Neural cell (in vitro differentiated cells): Measurements from ENCODE around the gene CNNM2. TPM values are rescaled to one million over a fixed set of nuclear protein-coding genes. Genes with fewer than 3 reads are reported as not detected.

Experiments
- H2AFZ ChIP-seq: fragments of 200-600, 300-800 bp; sonication (generic), shearing (Covaris generic); 2 replicates; pipeline ENCODE4 v1.6.0; 2014; ENCODE audit warnings: low read depth, mild to moderate bottlenecking, antibody characterized with exemption, low read length, moderate library complexity
- H3F3A ChIP-seq: fragments of 200-600 bp; shearing (Covaris generic); 2 replicates; pipeline ENCODE4 v1.6.1; 2016; ENCODE audit warnings: mild to moderate bottlenecking, moderate library complexity, mixed read lengths, antibody characterized with exemption, low read length; ENCODE audit not compliant: insufficient read depth, poor library complexity, severe bottlenecking
- H3K27ac ChIP-seq: fragments of 200-600, 300-800 bp; sonication (generic), shearing (Covaris generic); 2 replicates; pipeline ENCODE4 v1.5.1; 2014; ENCODE audit warnings: mild to moderate bottlenecking, low read length, moderate library complexity
- H3K27me3 ChIP-seq: fragments of 300-800, 200-600 bp; sonication (generic), shearing (Covaris generic); 2 replicates; pipeline ENCODE4 v1.6.0; 2014; ENCODE audit warnings: mild to moderate bottlenecking, low read depth, low read length, moderate library complexity; ENCODE audit not compliant: insufficient read depth
- H3K36me3 ChIP-seq: fragments of 300-800, 200-600 bp; sonication (generic), shearing (Covaris generic); 2 replicates; pipeline ENCODE4 v1.5.1; 2014; ENCODE audit warnings: mild to moderate bottlenecking, antibody characterized with exemption, low read length, moderate library complexity; ENCODE audit not compliant: insufficient read depth
- H3K4me2 ChIP-seq: fragments of 300-800, 200-600 bp; sonication (generic), shearing (Covaris generic); 2 replicates; pipeline ENCODE4 v1.6.0; 2014; ENCODE audit warnings: mild to moderate bottlenecking, low read length
- H3K4me3 ChIP-seq: fragments of 300-800, 200-600 bp; sonication (generic), shearing (Covaris generic); 2 replicates; pipeline ENCODE4 v1.5.1; 2014; ENCODE audit warnings: mild to moderate bottlenecking, low read length, moderate library complexity
- H3K79me2 ChIP-seq: fragments of 200-600 bp; shearing (Covaris generic); replicated peaks from 2 replicates; pipeline ENCODE4 v1.6.0; 2014; ENCODE audit warnings: mild to moderate bottlenecking, low read length, moderate library complexity; ENCODE audit not compliant: insufficient read depth
- H3K9ac ChIP-seq: fragments of 300-800, 200-600 bp; sonication (generic), shearing (Covaris generic); 2 replicates; pipeline ENCODE4 v1.6.1; 2016; ENCODE audit warnings: mild to moderate bottlenecking, low read length, mixed read lengths
- H3K9me2 ChIP-seq: fragments of 200-600 bp; shearing (Covaris generic); 2 replicates; pipeline ENCODE4 v1.6.1; 2016; ENCODE audit warnings: mild to moderate bottlenecking, low read length, mixed read lengths; ENCODE audit not compliant: insufficient read depth
- H3K9me3 ChIP-seq: fragments of 200-600, 300-800 bp; sonication (generic), shearing (Covaris generic); 2 replicates; pipeline ENCODE4 v1.6.1; 2016; ENCODE audit warnings: mild to moderate bottlenecking, mixed run types, low read length, moderate library complexity, mixed read lengths
- H4K20me1 ChIP-seq: fragments of 200-600 bp; shearing (Covaris generic); 2 replicates; pipeline ENCODE4 v1.6.1; 2016; ENCODE audit warnings: mild to moderate bottlenecking, mixed run types; ENCODE audit not compliant: insufficient read depth
- CTCF ChIP-seq: fragments of 450-650 bp; IDR thresholded peaks from 2 replicates; pipeline ENCODE4 v1.5.1; 2014; ENCODE audit warnings: antibody characterized with exemption, mild to moderate bottlenecking, moderate library complexity; ENCODE audit not compliant: poor library complexity, severe bottlenecking
- EP300 ChIP-seq: fragments of 450-650 bp; conservative IDR thresholded peaks from 2 replicates; pipeline ENCODE4 v1.6.1; 2014; ENCODE audit warnings: antibody characterized with exemption, mild to moderate bottlenecking, moderate library complexity; ENCODE audit not compliant: poor library complexity, severe bottlenecking
- EZH2 ChIP-seq: fragments of 200-600, 300-800 bp; shearing (Covaris generic), sonication (generic); IDR thresholded peaks from 2 replicates; pipeline ENCODE4 v1.6.1; 2014; ENCODE audit warnings: antibody characterized with exemption, low read length, borderline replicate concordance, mild to moderate bottlenecking; ENCODE audit not compliant: insufficient read depth, poor library complexity, severe bottlenecking
- MXI1 ChIP-seq: fragments of 450-650 bp; conservative IDR thresholded peaks from 2 replicates; pipeline ENCODE4 v1.6.1; 2014; ENCODE audit warnings: antibody characterized with exemption, mild to moderate bottlenecking; ENCODE audit not compliant: poor library complexity, severe bottlenecking
- POLR2AphosphoS5 ChIP-seq: IDR thresholded peaks from 2 replicates; pipeline ENCODE4 v1.6.1; 2012
- RAD21 ChIP-seq: fragments of 450-650 bp; conservative IDR thresholded peaks from 2 replicates; pipeline ENCODE4 v1.6.1; 2014; ENCODE audit warnings: antibody characterized with exemption, mild to moderate bottlenecking, moderate library complexity
- SMC3 ChIP-seq: fragments of 450-650 bp; conservative IDR thresholded peaks from 2 replicates; pipeline ENCODE4 v1.6.1; 2014; ENCODE audit warnings: antibody characterized with exemption, mild to moderate bottlenecking, moderate library complexity; ENCODE audit not compliant: poor library complexity
- TAF1 ChIP-seq: IDR thresholded peaks from 2 replicates; pipeline ENCODE4 v1.6.1; 2012; ENCODE audit warnings: low read depth
- polyA plus RNA-seq: library from polyadenylated mRNA; depleted of rRNA; stranded (reverse); fragments of >200 nt; gene quantifications from 2 replicates; pipeline ENCODE4 v1.2.3, GENCODE V29; 2014
- TF ChIP-seq, protein P1 (sequence below): IDR thresholded peaks from 2 replicates; pipeline ENCODE4 v1.6.1; 2012; ENCODE audit warnings: borderline replicate concordance

The CNNM2 gene
- polyA plus RNA-seq, 1 donor from 2014 or later: 5.0 TPM

DNA sequence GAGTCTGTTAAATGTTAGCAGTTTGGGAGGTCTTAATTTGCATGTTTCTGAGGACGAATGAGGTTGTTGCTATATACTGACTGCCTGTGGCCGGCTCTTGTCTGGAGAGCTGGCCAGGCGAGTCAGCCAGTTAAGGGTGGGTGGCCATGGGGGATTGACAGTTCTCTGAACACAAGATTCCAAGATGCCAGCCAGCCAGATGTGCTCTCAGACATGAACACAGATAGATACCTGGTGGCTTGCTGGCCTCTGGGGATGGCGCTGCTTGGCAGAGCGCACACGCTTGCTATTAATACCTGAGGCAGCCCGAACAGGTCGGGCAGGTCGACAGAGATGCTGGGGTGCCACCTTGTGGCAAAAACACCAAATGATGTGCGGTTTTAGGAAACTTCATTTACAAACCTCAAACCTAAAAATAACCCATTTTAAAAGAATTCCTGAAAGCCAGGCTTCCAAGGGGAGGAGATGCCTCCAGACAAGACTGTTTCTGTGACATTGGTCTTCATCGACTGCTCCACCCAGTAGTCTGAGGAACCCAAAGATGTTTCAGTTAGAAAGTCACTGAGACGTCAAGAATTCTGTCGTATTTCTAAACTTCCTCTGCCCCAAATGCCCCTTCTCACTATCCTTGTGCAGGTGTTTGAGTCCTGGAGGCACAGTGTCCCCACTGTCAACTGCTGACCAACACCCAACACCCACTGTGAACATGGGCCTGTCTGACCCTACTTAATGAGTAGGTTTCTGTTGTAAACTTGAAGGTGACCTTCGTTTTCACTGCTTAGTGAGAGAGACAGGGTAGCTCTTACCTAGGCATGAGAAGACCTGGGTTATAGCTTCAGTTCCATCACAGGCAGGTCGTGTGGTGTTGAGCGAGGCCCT, 151.6 kb downstream of the CNNM2 start:
- TF ChIP-seq RAD21: peak; percentile 96
- TF ChIP-seq EP300: peak; percentile 26
- peak; percentile 95 for TF ChIP-seq CTCF
- peak; percentile 54 for TF ChIP-seq MXI1
- no peak for TF ChIP-seq TAF1
- TF ChIP-seq POLR2AphosphoS5: peak; percentile 49
- TF ChIP-seq EZH2: no peak
- TF ChIP-seq, protein P1, sequence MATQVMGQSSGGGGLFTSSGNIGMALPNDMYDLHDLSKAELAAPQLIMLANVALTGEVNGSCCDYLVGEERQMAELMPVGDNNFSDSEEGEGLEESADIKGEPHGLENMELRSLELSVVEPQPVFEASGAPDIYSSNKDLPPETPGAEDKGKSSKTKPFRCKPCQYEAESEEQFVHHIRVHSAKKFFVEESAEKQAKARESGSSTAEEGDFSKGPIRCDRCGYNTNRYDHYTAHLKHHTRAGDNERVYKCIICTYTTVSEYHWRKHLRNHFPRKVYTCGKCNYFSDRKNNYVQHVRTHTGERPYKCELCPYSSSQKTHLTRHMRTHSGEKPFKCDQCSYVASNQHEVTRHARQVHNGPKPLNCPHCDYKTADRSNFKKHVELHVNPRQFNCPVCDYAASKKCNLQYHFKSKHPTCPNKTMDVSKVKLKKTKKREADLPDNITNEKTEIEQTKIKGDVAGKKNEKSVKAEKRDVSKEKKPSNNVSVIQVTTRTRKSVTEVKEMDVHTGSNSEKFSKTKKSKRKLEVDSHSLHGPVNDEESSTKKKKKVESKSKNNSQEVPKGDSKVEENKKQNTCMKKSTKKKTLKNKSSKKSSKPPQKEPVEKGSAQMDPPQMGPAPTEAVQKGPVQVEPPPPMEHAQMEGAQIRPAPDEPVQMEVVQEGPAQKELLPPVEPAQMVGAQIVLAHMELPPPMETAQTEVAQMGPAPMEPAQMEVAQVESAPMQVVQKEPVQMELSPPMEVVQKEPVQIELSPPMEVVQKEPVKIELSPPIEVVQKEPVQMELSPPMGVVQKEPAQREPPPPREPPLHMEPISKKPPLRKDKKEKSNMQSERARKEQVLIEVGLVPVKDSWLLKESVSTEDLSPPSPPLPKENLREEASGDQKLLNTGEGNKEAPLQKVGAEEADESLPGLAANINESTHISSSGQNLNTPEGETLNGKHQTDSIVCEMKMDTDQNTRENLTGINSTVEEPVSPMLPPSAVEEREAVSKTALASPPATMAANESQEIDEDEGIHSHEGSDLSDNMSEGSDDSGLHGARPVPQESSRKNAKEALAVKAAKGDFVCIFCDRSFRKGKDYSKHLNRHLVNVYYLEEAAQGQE: no peak
- TF ChIP-seq SMC3: peak; percentile 98
- peak overlapping the region; percentile 31 for H3K4me3 ChIP-seq
- H3K27ac ChIP-seq: peak overlapping the region; percentile 4
- no peaks in the 10 kb centered on the region for H3K27me3 ChIP-seq
- H4K20me1 ChIP-seq: no peaks in the 10 kb centered on the region
- H3K9me3 ChIP-seq: no peaks in the 10 kb centered on the region
- no peaks in the 10 kb centered on the region for H3K9me2 ChIP-seq
- H3K36me3 ChIP-seq: no peaks in the 10 kb centered on the region
- no peak overlapping the region for H2AFZ ChIP-seq
- H3K4me2 ChIP-seq: no peak overlapping the region
- no peak overlapping the region for H3K9ac ChIP-seq
- no peaks in the 10 kb centered on the region for H3F3A ChIP-seq
- no peaks in the 10 kb centered on the region for H3K79me2 ChIP-seq

DNA sequence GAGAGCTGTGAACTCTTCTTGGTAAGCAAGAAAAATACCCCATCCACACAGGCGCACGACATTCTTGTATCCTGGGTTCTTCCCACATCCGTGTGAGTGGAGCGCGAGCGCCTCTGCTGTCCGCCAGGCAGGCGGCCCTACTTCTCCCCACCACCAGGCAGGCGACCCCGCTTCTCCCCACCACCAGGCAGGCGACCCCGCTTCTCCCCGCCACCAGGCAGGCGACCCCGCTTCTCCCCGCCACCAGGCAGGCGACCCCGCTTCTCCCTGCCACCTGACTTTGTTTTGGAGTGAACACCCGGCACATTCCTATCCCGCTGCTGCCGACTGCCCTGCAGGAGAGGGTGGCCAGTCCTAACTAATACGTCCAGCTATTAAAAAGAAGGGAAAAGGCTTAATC, 154.2 kb downstream of the CNNM2 start:
- Histone ChIP-seq H3K27ac (no peak overlapping the region), H3K4me2 (no peak overlapping the region), H3K36me3 (no peaks in the 10 kb centered on the region), H3K9me2 (no peaks in the 10 kb centered on the region), H3F3A (no peaks in the 10 kb centered on the region), H2AFZ (no peak overlapping the region), H3K79me2 (no peaks in the 10 kb centered on the region), H3K4me3 (no peak overlapping the region), H3K9ac (no peak overlapping the region), H4K20me1 (no peaks in the 10 kb centered on the region), H3K27me3 (no peaks in the 10 kb centered on the region), H3K9me3 (no peaks in the 10 kb centered on the region)
- TF ChIP-seq CTCF: no peak
- TF ChIP-seq EP300: no peak
- no peak for TF ChIP-seq TAF1
- TF ChIP-seq EZH2: no peak
